ENCODE data around the gene DHX16. TPM values are rescaled to one million over a fixed set of nuclear protein-coding genes. Genes with fewer than 3 reads are reported as not detected.

DHX16 gene
- total and polyA plus RNA-seq, 9 of the 15 experiments (the other 6 are each of a cell fraction or from before 2014, with no cell fraction given): 14.6 to 66.1 (median 47.5) TPM

- no peak; the same call in none of the 2 replicates for TF ChIP-seq E2F1 (CRISPR knock-in tag; IDR thresholded peaks at IDR 0.05)
- peak; percentile 99 for TF ChIP-seq SUPT5H (IDR thresholded peaks at IDR 0.05)
- peak; percentile 89 for TF ChIP-seq ZBTB2 (IDR thresholded peaks at IDR 0.05)
- TF ChIP-seq SMAD1 (IDR thresholded peaks at IDR 0.05; ENCODE audit: low read depth, low read length, partially characterized antibody): peak; percentile 85
- TF ChIP-seq TBP (optimal IDR thresholded peaks at IDR 0.05; ENCODE audit: low read depth, low read length): no peak
- TF ChIP-seq ZNF507 (tag; conservative IDR thresholded peaks at IDR 0.05): no peak
- no peak for TF ChIP-seq HIVEP1 (CRISPR knock-in tag; IDR thresholded peaks at IDR 0.05)
- TF ChIP-seq CREBBP (IDR thresholded peaks at IDR 0.05; ENCODE audit: low read depth, low read length): no peak
- peak; percentile 81 to 87 for TF ChIP-seq MNT (conservative IDR thresholded peaks at IDR 0.05)
- TF ChIP-seq MTA2 (IDR thresholded peaks at IDR 0.05; ENCODE audit: low read depth): no peak
- peak in 1 of 2 experiments; percentile 75; a peak in 1 of 4 replicates for TF ChIP-seq KDM4B (IDR thresholded peaks at IDR 0.05; ENCODE audit: borderline replicate concordance in 2 of 2, low read depth in 1 of 2)
- TF ChIP-seq PRDM10 (IDR thresholded peaks at IDR 0.05; ENCODE audit: partially characterized antibody): peak; percentile 46
- TF ChIP-seq SMARCA5 (IDR thresholded peaks at IDR 0.05): no peak
- TF ChIP-seq ZBTB12 (CRISPR knock-in tag; IDR thresholded peaks at IDR 0.05): peak; percentile 40; the same call in 1 of the 2 replicates
- no peak for TF ChIP-seq SMAD4 (CRISPR knock-in tag; conservative IDR thresholded peaks at IDR 0.05)
- no peak for TF ChIP-seq COPS2 (conservative IDR thresholded peaks at IDR 0.05)
- TF ChIP-seq MTA3 (IDR thresholded peaks at IDR 0.05; ENCODE audit: borderline replicate concordance): peak; percentile 64
- TF ChIP-seq TEAD1 (CRISPR knock-in tag; IDR thresholded peaks at IDR 0.05): peak in 1 of 2 experiments; percentile 95; a peak in 2 of 4 replicates
Measured at GRCh38 chr6:30719791-30720737, 47.3 kb upstream of the DHX16 start, which contains the start of gene TUBB (continued).

Measured in K562 (cell line).